Ovary (tissue), 9 donors: ENCODE data around the gene KCTD16. TPM values are rescaled to one million over a fixed set of nuclear protein-coding genes. Genes with fewer than 3 reads are reported as not detected.

ENCODE experiments used
- DNase-seq, 5 donors: peaks; one replicate each; pipeline ENCODE4 v3.0.0-alpha.2; 2019 to 2020
- H3K27ac ChIP-seq, 2 donors: fragments of 200-600 bp; one replicate each; pipeline versions ENCODE4 v1.5.1 to v1.8.0; 2019 to 2022
- H3K27me3 ChIP-seq: fragments of 200-600 bp; one replicate; pipeline ENCODE4 v1.8.0; 2022
- H3K36me3 ChIP-seq: fragments of 200-600 bp; sonication (generic); one replicate; pipeline ENCODE4 v1.5.1; 2019
- H3K4me1 ChIP-seq: one replicate; pipeline ENCODE4 v1.8.1; 2013; ENCODE audit warnings: mild to moderate bottlenecking, moderate library complexity; ENCODE audit not compliant: insufficient read depth
- H3K4me3 ChIP-seq: fragments of 200-600 bp; sonication (generic); one replicate; pipeline ENCODE4 v1.5.1; 2017
- H3K9me3 ChIP-seq, 2 donors: fragments of 200-600 bp in 1 of 2; sonication (generic) in 1 of 2; one replicate each; pipeline versions ENCODE4 v1.5.1 to v1.8.1; 2013 to 2019; ENCODE audit warnings: mild to moderate bottlenecking in 1 of 2, moderate library complexity in 1 of 2
- CTCF ChIP-seq, 3 donors: fragments of 450-650 bp in 2 of 3; fragments of 200-600 bp in 1 of 3; IDR thresholded peaks; one replicate each; pipeline versions ENCODE4 v1.5.1 to v1.8.0; 2016 to 2022; ENCODE audit warnings: antibody characterized with exemption in 3 of 3, mild to moderate bottlenecking in 1 of 3
- EP300 ChIP-seq: sonication (generic); formaldehyde crosslinking; IDR thresholded peaks from one replicate; pipeline ENCODE4 v1.6.1; 2017; ENCODE audit warnings: antibody characterized with exemption
- POLR2A ChIP-seq: fragments of 450-650 bp; IDR thresholded peaks from one replicate; pipeline ENCODE4 v1.6.1; 2017; ENCODE audit warnings: antibody characterized with exemption, mild to moderate bottlenecking, moderate library complexity
- WGBS, 3 donors: extraction: QIAGEN DNeasy Blood & Tissue Kit in 1 of 3; methylation state at CpG; one replicate each; pipeline versions ENCODE4 v1.1.5 to v1.1.7; 2013 to 2017; 5-methylcytosine and 5-hydroxymethylcytosine counted together
- intact Hi-C, 4 donors: fragments of 100-400 bp; cut with DNase I; formaldehyde crosslinking; loops; one replicate each; pipeline versions ENCODE4 v1.11.0 to v1.15.1; 2022 to 2023
- polyA plus RNA-seq, 2 donors: library from polyadenylated mRNA; stranded (reverse); fragments of 200-250 nt in 1 of 2; fragments of 350-450 nt in 1 of 2; fragmentation: Illumina TruSeq in 1 of 2; extraction: RNeasy Lipid Tissue Mini Kit (QIAGEN cat#74804) in 1 of 2; gene quantifications; one replicate each; pipeline ENCODE4 v1.2.3, GENCODE V29; 2013 to 2014
- total RNA-seq, 7 donors: library from RNA; depleted of rRNA in 2 of 7; stranded (reverse); fragments of >200 nt in 2 of 7; fragmentation: NEBNext Ultra II Directional in 3 of 7; extraction: Animal tissue kit (Norgen Biotek cat#: 25700) in 3 of 7; gene quantifications; one replicate each; pipeline versions ENCODE4 v1.1.0 to v1.2.4, GENCODE V29; 2016 to 2023
- donor health status: DM: no; HTN: no; CAD: no; lungs with moderate emphysema.
- donor health status: DM: no; HTN: no; CAD: no.
- donor health status: Bipolar disorder and iron deficiency.
- donor health status: DM: yes; HTN: yes; CAD: no.
- donor health status: DM: no; HTN: no; CAD: no.
- donor health status: DM: yes; HTN: yes; CAD: no.

The KCTD16 gene
- total and polyA plus RNA-seq, 9 donors, result under 0.01 to 0.46 (median 0.13) TPM; not detected in 1

- no peak for TF ChIP-seq POLR2A
- TF ChIP-seq CTCF (IDR thresholded peaks at IDR 0.05), result no peak
- TF ChIP-seq EP300, result no peak
- no peak overlapping the region for H3K27ac ChIP-seq
- 88 to 89% (median 89%) methylated on average over 1 of the region's 1 CpG for WGBS, 3 donors
Observed at GRCh38 chr5:144143625-144144024, 27.0 kb upstream of the KCTD16 start.

GRCh38 chr5:144144956-144145751, 25.5 kb upstream of the KCTD16 start:
- intact Hi-C loops, result no loop called here
- Histone ChIP-seq H3K9me3 (no peaks in the 10 kb centered on the region), H3K36me3 (no peaks in the 10 kb centered on the region), H3K27me3 (no peaks in the 10 kb centered on the region), H3K4me1 (no peaks in the 10 kb centered on the region), H3K4me3 (no peak overlapping the region), H3K27ac (no peak overlapping the region)
- no peak for TF ChIP-seq EP300
- no peak for TF ChIP-seq POLR2A
- TF ChIP-seq CTCF (IDR thresholded peaks at IDR 0.05), result no peak
- WGBS, 3 donors, result 28 to 36% (median 34%) methylated on average over 4 of the region's 4 CpGs
- DNase-seq, result no peak

More at GRCh38 chr5:144143625-144144024, 27.0 kb upstream of the KCTD16 start:
- H3K4me3 ChIP-seq, result no peak overlapping the region
- DNase-seq, result no peak
- no peaks in the 10 kb centered on the region for H3K36me3 ChIP-seq
- no peaks in the 10 kb centered on the region for H3K4me1 ChIP-seq
- H3K27me3 ChIP-seq, result no peaks in the 10 kb centered on the region
- H3K9me3 ChIP-seq, result no peaks in the 10 kb centered on the region
- intact Hi-C loops, result no loop called here

GRCh38 chr5:144151026-144151425, 19.6 kb upstream of the KCTD16 start:
- Histone ChIP-seq H3K27me3 (no peaks in the 10 kb centered on the region), H3K4me3 (no peak overlapping the region), H3K4me1 (no peaks in the 10 kb centered on the region), H3K27ac (no peak overlapping the region), H3K36me3 (no peaks in the 10 kb centered on the region), H3K9me3 (no peaks in the 10 kb centered on the region)
- TF ChIP-seq EP300 (no peak), CTCF (IDR thresholded peaks at IDR 0.05) (no peak), POLR2A (no peak)
- DNase-seq, result no peak
- WGBS, 3 donors, result 53 to 74% (median 55%) methylated on average over 3 of the region's 3 CpGs
- intact Hi-C loops, result no loop called here

GRCh38 chr5:144156767-144157171, 13.9 kb upstream of the KCTD16 start:
- 14 to 35% (median 16%) methylated on average over 2 of the region's 2 CpGs for WGBS, 3 donors
- intact Hi-C loops, result no loop called here
- no peaks in the 10 kb centered on the region for H3K27me3 ChIP-seq

More at GRCh38 chr5:144156767-144157171, 13.9 kb upstream of the KCTD16 start:
- no peak for DNase-seq
- H3K4me3 ChIP-seq, result no peak overlapping the region
- H3K4me1 ChIP-seq, result no peaks in the 10 kb centered on the region
- TF ChIP-seq POLR2A, result no peak
- TF ChIP-seq CTCF (IDR thresholded peaks at IDR 0.05), result no peak
- H3K9me3 ChIP-seq, result no peaks in the 10 kb centered on the region
- H3K36me3 ChIP-seq, result no peaks in the 10 kb centered on the region
- no peak overlapping the region for H3K27ac ChIP-seq
